ENCODE data around the gene PADI6. TPM values are rescaled to one million over a fixed set of nuclear protein-coding genes. Genes with fewer than 3 reads are reported as not detected.

The PADI6 gene
- total and polyA plus RNA-seq, 9 of the 15 experiments (the other 6 are each of a cell fraction or from before 2014, with no cell fraction given), result not detected

GRCh38 chr1:17439250-17440073, 67.5 kb downstream of the PADI6 start, which contains the start of gene RCC2 (continued):
- TF ChIP-seq RFX5 (IDR thresholded peaks at IDR 0.05; ENCODE audit: low read depth, low read length) (no peak), POLR2AphosphoS5 (IDR thresholded peaks at IDR 0.05; ENCODE audit: control insufficient read depth, insufficient read depth, low read depth, low read length) (peak; percentile 77), SNRNP70 (optimal IDR thresholded peaks at IDR 0.05; ENCODE audit: low read depth, low read length) (no peak), SMAD4 (CRISPR knock-in tag; conservative IDR thresholded peaks at IDR 0.05) (peak; percentile 96), FOXP4 (CRISPR knock-in tag; IDR thresholded peaks at IDR 0.05; ENCODE audit: borderline replicate concordance) (no peak), TRIM28 (IDR thresholded peaks at IDR 0.05) (0 out of 2 replicates have a peak, but pooled peaks have one; percentile 18), ZNF121 (CRISPR knock-in tag; conservative IDR thresholded peaks at IDR 0.05) (no peak), GABPA (tag; conservative IDR thresholded peaks at IDR 0.05; ENCODE audit: low read depth) (0 out of 2 replicates have a peak, but pooled peaks have one; percentile 17), RB1 (IDR thresholded peaks at IDR 0.05; ENCODE audit: low read depth) (peak; percentile 92), CBX8 (IDR thresholded peaks at IDR 0.05; ENCODE audit: borderline replicate concordance, extremely low read depth, low read depth, low read length, poor library complexity, severe bottlenecking) (no peak), GATA2 (CRISPR knock-in tag; IDR thresholded peaks at IDR 0.05) (no peak), ZC3H4 (CRISPR knock-in tag; IDR thresholded peaks at IDR 0.05; ENCODE audit: borderline replicate concordance) (no peak), HDAC8 (tag; IDR thresholded peaks at IDR 0.05) (no peak), PHB (CRISPR knock-in tag; IDR thresholded peaks at IDR 0.05) (no peak), STAT5A (IDR thresholded peaks at IDR 0.05; ENCODE audit: borderline replicate concordance, low read length) (no peak), NR2C1 (IDR thresholded peaks at IDR 0.05) (no peak), NR2C1 (tag; IDR thresholded peaks at IDR 0.05) (no peak), SREBF2 (CRISPR knock-in tag; IDR thresholded peaks at IDR 0.05) (no peak), RAD51 (IDR thresholded peaks at IDR 0.05; ENCODE audit: borderline replicate concordance, low read depth) (no peak), NFYB (IDR thresholded peaks at IDR 0.05; ENCODE audit: extremely low read depth, insufficient read length) (no peak), TEAD2 (tag; IDR thresholded peaks at IDR 0.05) (no peak), PHB2 (IDR thresholded peaks at IDR 0.05; ENCODE audit: low read depth) (no peak), BRD9 (IDR thresholded peaks at IDR 0.05; ENCODE audit: low read depth, partially characterized antibody) (peak; percentile 61), SOX6 (IDR thresholded peaks at IDR 0.05) (no peak), ZNF449 (CRISPR knock-in tag; IDR thresholded peaks at IDR 0.05) (no peak), ELF4 (CRISPR knock-in tag; IDR thresholded peaks at IDR 0.05) (no peak), CHD4 (IDR thresholded peaks at IDR 0.05; ENCODE audit: insufficient read depth, insufficient replicate concordance, low read depth, low read length, poor library complexity, severe bottlenecking) (no peak)
